ENCODE measurements around the gene SLC17A3. TPM values are rescaled to one million over a fixed set of nuclear protein-coding genes. Genes with fewer than 3 reads are reported as not detected.

SLC17A3 gene
- total and polyA plus RNA-seq, 10 of the 15 experiments (the other 5 are each of a cell fraction or from before 2014, with no cell fraction given): not detected

DNA sequence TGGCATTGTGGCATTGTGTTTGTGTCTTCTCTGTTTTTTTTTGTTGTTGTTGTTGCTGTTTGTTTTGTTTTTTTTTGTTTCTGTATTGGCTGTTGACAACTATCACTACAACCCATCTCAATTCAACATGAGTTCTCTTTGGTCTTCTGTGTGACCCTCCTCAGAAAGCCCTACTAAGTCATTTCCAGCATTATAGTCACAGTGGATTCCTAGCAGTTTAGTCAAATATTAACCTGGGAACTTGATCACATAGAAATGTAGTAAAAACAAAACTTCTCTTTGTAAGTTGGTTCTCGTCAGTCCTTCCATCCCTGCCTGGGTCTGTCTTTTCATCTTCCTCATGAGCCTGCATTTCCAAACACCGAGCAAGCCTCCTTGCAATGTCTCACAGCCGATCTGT, 39.7 kb upstream of the SLC17A3 start:
- Histone ChIP-seq H3K9me3 (replicated peaks; ENCODE audit: control insufficient read depth, insufficient read depth, low read length) (no peaks in the 10 kb centered on the region), H3K36me3 (ENCODE audit: control insufficient read depth in 2 of 2, insufficient read depth in 2 of 2, low read length in 1 of 2) (no peaks in the 10 kb centered on the region), H2AFZ (ENCODE audit: control insufficient read depth, low read depth, low read length) (no peak overlapping the region), H3K9ac (ENCODE audit: control insufficient read depth, insufficient read depth, low read length) (no peak overlapping the region), H4K20me1 (ENCODE audit: control insufficient read depth, insufficient read depth) (no peaks in the 10 kb centered on the region), H3K4me1 (ENCODE audit: control insufficient read depth, insufficient read depth, low read length) (no peaks in the 10 kb centered on the region), H3K79me2 (ENCODE audit: control insufficient read depth, insufficient read depth, low read length) (no peaks in the 10 kb centered on the region), H3K4me3 (no peak overlapping the region), H3K27ac (ENCODE audit: control insufficient read depth, insufficient read depth) (no peak overlapping the region), H3K4me2 (ENCODE audit: control insufficient read depth, insufficient read depth) (no peak overlapping the region), H3K27me3 (replicated peaks in 1 of 2; ENCODE audit: control insufficient read depth in 2 of 2, insufficient read depth in 2 of 2, low read length in 1 of 2) (no peaks in the 10 kb centered on the region; a peak in 1 of 4 replicates)
- no peak for ATAC-seq
- TF ChIP-seq SUPT20H (IDR thresholded peaks at IDR 0.05; ENCODE audit: borderline replicate concordance, control insufficient read depth, low read depth, low read length) (no peak), POLR2AphosphoS5 (IDR thresholded peaks at IDR 0.05; ENCODE audit: low read length) (no peak), TCF3 (IDR thresholded peaks at IDR 0.05; ENCODE audit: borderline replicate concordance, insufficient read depth, low read depth, low read length) (no peak), DPF2 (IDR thresholded peaks at IDR 0.05) (no peak), BHLHE40 (IDR thresholded peaks at IDR 0.05; ENCODE audit: borderline replicate concordance in 1 of 2, low read depth in 2 of 2, low read length in 1 of 2) (no peak), ZNF24 (IDR thresholded peaks at IDR 0.05) (no peak), NR2C1 (IDR thresholded peaks at IDR 0.05) (no peak), RBBP5 (conservative IDR thresholded peaks at IDR 0.05) (no peak), MYC (IDR thresholded peaks at IDR 0.05; ENCODE audit: insufficient read depth, insufficient read length, insufficient replicate concordance, low read length, severe bottlenecking) (no peak)
- TF ChIP-seq, protein P1, sequence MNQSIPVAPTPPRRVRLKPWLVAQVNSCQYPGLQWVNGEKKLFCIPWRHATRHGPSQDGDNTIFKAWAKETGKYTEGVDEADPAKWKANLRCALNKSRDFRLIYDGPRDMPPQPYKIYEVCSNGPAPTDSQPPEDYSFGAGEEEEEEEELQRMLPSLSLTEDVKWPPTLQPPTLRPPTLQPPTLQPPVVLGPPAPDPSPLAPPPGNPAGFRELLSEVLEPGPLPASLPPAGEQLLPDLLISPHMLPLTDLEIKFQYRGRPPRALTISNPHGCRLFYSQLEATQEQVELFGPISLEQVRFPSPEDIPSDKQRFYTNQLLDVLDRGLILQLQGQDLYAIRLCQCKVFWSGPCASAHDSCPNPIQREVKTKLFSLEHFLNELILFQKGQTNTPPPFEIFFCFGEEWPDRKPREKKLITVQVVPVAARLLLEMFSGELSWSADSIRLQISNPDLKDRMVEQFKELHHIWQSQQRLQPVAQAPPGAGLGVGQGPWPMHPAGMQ (IDR thresholded peaks at IDR 0.05; ENCODE audit: borderline replicate concordance): no peak
- TF ChIP-seq, protein P2, sequence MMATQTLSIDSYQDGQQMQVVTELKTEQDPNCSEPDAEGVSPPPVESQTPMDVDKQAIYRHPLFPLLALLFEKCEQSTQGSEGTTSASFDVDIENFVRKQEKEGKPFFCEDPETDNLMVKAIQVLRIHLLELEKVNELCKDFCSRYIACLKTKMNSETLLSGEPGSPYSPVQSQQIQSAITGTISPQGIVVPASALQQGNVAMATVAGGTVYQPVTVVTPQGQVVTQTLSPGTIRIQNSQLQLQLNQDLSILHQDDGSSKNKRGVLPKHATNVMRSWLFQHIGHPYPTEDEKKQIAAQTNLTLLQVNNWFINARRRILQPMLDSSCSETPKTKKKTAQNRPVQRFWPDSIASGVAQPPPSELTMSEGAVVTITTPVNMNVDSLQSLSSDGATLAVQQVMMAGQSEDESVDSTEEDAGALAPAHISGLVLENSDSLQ (IDR thresholded peaks at IDR 0.05): no peak
- TF ChIP-seq, protein P3, sequence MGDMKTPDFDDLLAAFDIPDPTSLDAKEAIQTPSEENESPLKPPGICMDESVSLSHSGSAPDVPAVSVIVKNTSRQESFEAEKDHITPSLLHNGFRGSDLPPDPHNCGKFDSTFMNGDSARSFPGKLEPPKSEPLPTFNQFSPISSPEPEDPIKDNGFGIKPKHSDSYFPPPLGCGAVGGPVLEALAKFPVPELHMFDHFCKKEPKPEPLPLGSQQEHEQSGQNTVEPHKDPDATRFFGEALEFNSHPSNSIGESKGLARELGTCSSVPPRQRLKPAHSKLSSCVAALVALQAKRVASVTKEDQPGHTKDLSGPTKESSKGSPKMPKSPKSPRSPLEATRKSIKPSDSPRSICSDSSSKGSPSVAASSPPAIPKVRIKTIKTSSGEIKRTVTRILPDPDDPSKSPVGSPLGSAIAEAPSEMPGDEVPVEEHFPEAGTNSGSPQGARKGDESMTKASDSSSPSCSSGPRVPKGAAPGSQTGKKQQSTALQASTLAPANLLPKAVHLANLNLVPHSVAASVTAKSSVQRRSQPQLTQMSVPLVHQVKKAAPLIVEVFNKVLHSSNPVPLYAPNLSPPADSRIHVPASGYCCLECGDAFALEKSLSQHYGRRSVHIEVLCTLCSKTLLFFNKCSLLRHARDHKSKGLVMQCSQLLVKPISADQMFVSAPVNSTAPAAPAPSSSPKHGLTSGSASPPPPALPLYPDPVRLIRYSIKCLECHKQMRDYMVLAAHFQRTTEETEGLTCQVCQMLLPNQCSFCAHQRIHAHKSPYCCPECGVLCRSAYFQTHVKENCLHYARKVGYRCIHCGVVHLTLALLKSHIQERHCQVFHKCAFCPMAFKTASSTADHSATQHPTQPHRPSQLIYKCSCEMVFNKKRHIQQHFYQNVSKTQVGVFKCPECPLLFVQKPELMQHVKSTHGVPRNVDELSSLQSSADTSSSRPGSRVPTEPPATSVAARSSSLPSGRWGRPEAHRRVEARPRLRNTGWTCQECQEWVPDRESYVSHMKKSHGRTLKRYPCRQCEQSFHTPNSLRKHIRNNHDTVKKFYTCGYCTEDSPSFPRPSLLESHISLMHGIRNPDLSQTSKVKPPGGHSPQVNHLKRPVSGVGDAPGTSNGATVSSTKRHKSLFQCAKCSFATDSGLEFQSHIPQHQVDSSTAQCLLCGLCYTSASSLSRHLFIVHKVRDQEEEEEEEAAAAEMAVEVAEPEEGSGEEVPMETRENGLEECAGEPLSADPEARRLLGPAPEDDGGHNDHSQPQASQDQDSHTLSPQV (IDR thresholded peaks at IDR 0.05): no peak
- no TSS peak for BruUV-seq (replicated peaks)
- intact Hi-C loops (cut with micrococcal nuclease; ENCODE audit: unreplicated experiment): no loop called here
- WGBS (ENCODE audit: insufficient coverage, insufficient replicate concordance, low lambda C conversion rate, missing lambda C conversion rate): 11% methylated on average over 3 of the region's 3 CpGs
- no peak for DNase-seq (ENCODE audit: low read depth, low spot score)
- ChIA-PET RAD21 (ENCODE audit: unreplicated experiment) (no interaction called here), POLR2A (no interaction called here), CTCF (no interaction called here), SMC1A (ENCODE audit: uncharacterized antibody, unreplicated experiment) (no interaction called here)
- in situ Hi-C loops (cut with MboI): no loop called here
- no peak for FAIRE-seq
